A673 (cell line): Measurements from ENCODE around the gene CHRM5. TPM values are rescaled to one million over a fixed set of nuclear protein-coding genes. Genes with fewer than 3 reads are reported as not detected.

Experiments
- BruUV-seq: library from RNA; stranded (reverse); fragments of 400-500 nt; replicated peaks from 2 replicates; lab custom pipeline; 2021; lab: Mats Ljungman, UMichigan
- CTCF ChIA-PET: fragments of 300-600 bp; sonication (Branson Sonifier 250); formaldehyde crosslinking; loops from one replicate; lab custom pipeline; 2022; ENCODE audit warnings: antibody characterized with exemption; lab: Charles Lee
- POLR2A ChIA-PET: fragments of 300-600 bp; sonication (Branson Sonifier 250); formaldehyde crosslinking; loops from one replicate; lab custom pipeline; 2022; ENCODE audit warnings: antibody characterized with exemption; ENCODE audit not compliant: low non-redundant PET; lab: Charles Lee
- DNase-seq: peaks from one replicate; pipeline ENCODE4 v3.0.0-alpha.2; 2015; ENCODE audit warnings: low spot score
- H3K27ac ChIP-seq: fragments of 200-600 bp; sonication (generic); 2 replicates; pipeline ENCODE4 v1.5.1; 2016; ENCODE audit warnings: mixed run types, low read depth, mild to moderate bottlenecking, mixed read lengths, antibody characterized with exemption, low read length; ENCODE audit not compliant: poor library complexity, severe bottlenecking
- H3K27me3 ChIP-seq: fragments of 200-600 bp; sonication (generic); replicated peaks from 2 replicates; pipeline ENCODE4 v1.6.1; 2017; ENCODE audit warnings: mixed run types, low read depth, mild to moderate bottlenecking, mixed read lengths, antibody characterized with exemption, low read length; ENCODE audit not compliant: insufficient read depth, poor library complexity
- H3K36me3 ChIP-seq: fragments of 200-600 bp; sonication (generic); 2 replicates; pipeline ENCODE4 v1.6.1; 2016; ENCODE audit warnings: mixed run types, mild to moderate bottlenecking, mixed read lengths, antibody characterized with exemption, low read length; ENCODE audit not compliant: insufficient read depth, poor library complexity, severe bottlenecking
- H3K4me1 ChIP-seq: fragments of 200-600 bp; sonication (generic); 2 replicates; pipeline ENCODE4 v1.6.1; 2017; ENCODE audit warnings: mixed run types, mild to moderate bottlenecking, mixed read lengths, antibody characterized with exemption, low read length; ENCODE audit not compliant: insufficient read depth, poor library complexity, severe bottlenecking
- H3K4me3 ChIP-seq: fragments of 200-600 bp; sonication (generic); 2 replicates; pipeline ENCODE4 v1.5.1; 2016; ENCODE audit warnings: low read depth, mixed run types, mild to moderate bottlenecking, mixed read lengths, low read length; ENCODE audit not compliant: poor library complexity, severe bottlenecking
- H3K9me3 ChIP-seq: fragments of 200-600 bp; sonication (generic); 2 replicates; pipeline ENCODE4 v1.6.1; 2016; ENCODE audit warnings: mixed run types, low read depth, mild to moderate bottlenecking, mixed read lengths, antibody characterized with exemption, low read length; ENCODE audit not compliant: poor library complexity, severe bottlenecking
- CTCF ChIP-seq: fragments of 300-800, 200-600 bp; sonication (generic); conservative IDR thresholded peaks from 2 replicates; pipeline ENCODE4 v1.5.1; 2017; ENCODE audit warnings: low read depth, mild to moderate bottlenecking, antibody characterized with exemption, low read length, moderate library complexity, mixed read lengths
- EZH2 ChIP-seq: fragments of 200-600 bp; sonication (generic); IDR thresholded peaks from 2 replicates; pipeline ENCODE4 v1.6.1; 2017; ENCODE audit warnings: borderline replicate concordance, low read depth, mild to moderate bottlenecking, mixed read lengths, antibody characterized with exemption, low read length; ENCODE audit not compliant: poor library complexity, severe bottlenecking
- intact Hi-C: fragments of 100-400 bp; cut with micrococcal nuclease; formaldehyde crosslinking; loops from one replicate; pipeline ENCODE4 v1.10.0; 2022; ENCODE audit not compliant: unreplicated experiment
- total RNA-seq: library from RNA; stranded (reverse); gene quantifications from 2 replicates; pipeline ENCODE4 v1.2.3, GENCODE V29; 2021

CHRM5 gene
- total RNA-seq, 1 experiment from 2014 or later: not detected

- Histone ChIP-seq H3K27ac (peak within 1 kb of the TSS; percentile 71), H3K36me3 (no peaks in the 10 kb centered on the region), H3K9me3 (no peaks in the 10 kb centered on the region), H3K27me3 (no peaks in the 10 kb centered on the region), H3K4me1 (no peaks in the 10 kb centered on the region), H3K4me3 (peak within 1 kb of the TSS; percentile 67)
- ChIA-PET POLR2A (no interaction called here), CTCF (no interaction called here)
- intact Hi-C loops: no loop called here
- BruUV-seq: TSS peak; percentile 82
- peak; percentile 60 for DNase-seq
- no peak for TF ChIP-seq EZH2
- TF ChIP-seq CTCF: no peak
Measured at GRCh38 chr15:34038871-34039789, 70.8 kb downstream of the CHRM5 start, which contains the start of gene AVEN. AVEN (minus strand) TSS chr15:34039204; CDS start chr15:34039046, 158 bp downstream.

- Histone ChIP-seq H3K27ac (no peak overlapping the region), H3K36me3 (no peaks in the 10 kb centered on the region), H3K4me3 (no peak overlapping the region), H3K27me3 (no peaks in the 10 kb centered on the region), H3K9me3 (no peaks in the 10 kb centered on the region), H3K4me1 (no peaks in the 10 kb centered on the region)
- intact Hi-C loops: no loop called here
- no peak for DNase-seq
- TF ChIP-seq CTCF: no peak
- CTCF ChIA-PET: no interaction called here
- no TSS peak for BruUV-seq
- POLR2A ChIA-PET: no interaction called here
Measured at GRCh38 chr15:34039790-34040113, 71.5 kb downstream of the CHRM5 start.

DNA sequence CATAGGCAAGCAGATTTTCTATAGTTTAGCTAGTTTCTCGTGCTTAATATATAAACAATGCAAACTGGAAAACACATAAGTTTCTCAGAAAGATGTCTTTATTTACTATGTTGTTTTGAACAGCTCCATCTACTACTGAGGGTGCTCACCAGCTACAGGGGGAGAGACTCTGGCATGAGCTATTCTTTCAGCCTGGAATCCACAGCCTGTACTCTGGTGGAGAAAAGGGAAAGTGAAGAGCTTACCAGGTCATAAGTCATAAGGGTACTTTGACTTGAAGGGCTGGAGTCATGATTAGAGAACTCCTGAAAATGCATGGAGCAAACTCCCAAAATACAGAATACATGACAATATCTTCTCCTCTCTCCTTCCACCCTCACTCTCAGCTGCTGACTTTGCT lies 75.1 kb downstream of the CHRM5 start:
- TF ChIP-seq CTCF (no peak), EZH2 (no peak)
- CTCF ChIA-PET: no interaction called here

More for the DNA sequence above, 75.1 kb downstream of the CHRM5 start:
- no peaks in the 10 kb centered on the region for H3K36me3 ChIP-seq
- no TSS peak for BruUV-seq
- H3K27me3 ChIP-seq: no peaks in the 10 kb centered on the region
- H3K4me1 ChIP-seq: no peaks in the 10 kb centered on the region
- intact Hi-C loops: no loop called here
- POLR2A ChIA-PET: no interaction called here
- no peak overlapping the region for H3K27ac ChIP-seq
- DNase-seq: no peak
- no peak overlapping the region for H3K4me3 ChIP-seq
- no peaks in the 10 kb centered on the region for H3K9me3 ChIP-seq
